HG03139 (cell line): ENCODE results near the gene HAP1.
"Not testable (repeated sequence)": the region's sequence is repeated elsewhere in the genome, so short reads cannot be mapped to it uniquely, and the experiment has no call there.

ENCODE experiments used
- ATAC-seq: cut with Tn5 transposase; IDR thresholded peaks from one replicate; pipeline ENCODE4 v1.9.1; 2021; ENCODE audit not compliant: unreplicated experiment

HAP1 gene

DNA sequence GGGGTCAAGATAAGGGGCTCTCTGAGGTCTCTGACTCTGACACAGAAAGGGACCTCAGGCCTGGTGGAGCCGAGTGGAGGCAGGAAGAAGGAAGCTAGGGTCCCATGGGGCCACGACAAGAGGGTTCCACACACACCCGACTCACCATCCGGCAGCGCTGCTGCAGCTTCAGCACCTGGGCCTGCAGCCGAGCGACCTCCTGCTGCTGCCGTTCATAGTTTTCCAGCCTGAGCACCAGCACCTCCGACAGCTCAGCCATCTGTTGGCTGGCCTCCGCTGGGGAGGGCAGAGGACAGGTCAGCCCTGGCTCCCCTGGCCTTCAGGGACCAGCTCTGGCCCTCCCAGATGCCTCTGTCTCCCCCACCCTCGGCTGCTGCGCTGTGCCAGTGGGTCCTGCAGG is 6.4 kb downstream of the HAP1 start:
- no peak for ATAC-seq

- no peak for ATAC-seq
Measured at GRCh38 chr17:41725134-41725533, 9.3 kb downstream of the HAP1 start.

DNA sequence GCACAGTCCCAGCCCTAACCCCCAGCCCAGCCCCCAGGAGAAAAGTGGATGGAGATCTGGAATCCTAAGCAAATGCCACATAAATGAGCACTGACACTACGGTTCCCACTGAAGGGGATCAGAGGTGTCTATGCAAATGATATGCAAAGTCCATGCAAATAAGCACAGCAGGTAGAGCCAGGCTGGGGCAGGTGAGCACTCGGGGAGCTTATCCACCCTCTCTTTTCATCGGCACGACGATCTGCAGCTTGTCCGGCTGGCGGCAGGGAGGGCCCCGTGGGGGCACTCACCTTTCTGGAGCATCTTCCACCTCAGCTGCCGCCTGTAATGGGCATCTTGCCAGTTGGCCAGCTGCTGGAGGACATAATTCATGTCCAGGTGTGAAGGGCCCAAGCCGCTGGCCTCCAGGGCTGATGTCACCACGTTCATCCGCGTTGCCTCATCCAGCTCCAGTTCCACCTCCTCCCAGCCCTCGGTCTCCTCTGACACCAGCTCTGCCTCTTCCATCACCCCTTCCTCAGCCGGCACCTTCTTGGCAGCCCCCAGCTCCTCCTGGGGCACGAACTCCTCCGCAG is 9.9 kb downstream of the HAP1 start:
- no peak for ATAC-seq

GRCh38 chr17:41723801-41724475 is 10.5 kb downstream of the HAP1 start:
- no peak for ATAC-seq

DNA sequence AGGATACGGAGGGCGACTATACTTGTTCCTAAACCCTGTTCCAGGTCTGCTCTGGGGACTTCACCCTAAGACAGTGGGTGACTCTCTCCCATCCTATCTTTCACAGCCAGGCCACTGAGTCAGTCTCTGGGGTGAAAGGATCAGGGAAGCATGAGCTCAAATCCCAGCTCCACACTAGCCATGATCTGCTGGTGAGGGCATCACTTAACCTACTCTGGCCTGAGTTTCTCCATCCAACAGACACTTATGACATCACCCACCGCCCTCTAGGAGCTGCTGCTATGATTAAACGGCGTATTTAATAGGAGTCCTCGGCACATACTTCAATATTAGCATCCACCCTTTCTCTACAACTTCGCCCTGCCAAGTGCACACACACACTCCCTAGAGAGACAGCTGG is 12.2 kb downstream of the HAP1 start:
- ATAC-seq: no peak

GRCh38 chr17:41718287-41718645 is 16.2 kb downstream of the HAP1 start:
- ATAC-seq: no peak

DNA sequence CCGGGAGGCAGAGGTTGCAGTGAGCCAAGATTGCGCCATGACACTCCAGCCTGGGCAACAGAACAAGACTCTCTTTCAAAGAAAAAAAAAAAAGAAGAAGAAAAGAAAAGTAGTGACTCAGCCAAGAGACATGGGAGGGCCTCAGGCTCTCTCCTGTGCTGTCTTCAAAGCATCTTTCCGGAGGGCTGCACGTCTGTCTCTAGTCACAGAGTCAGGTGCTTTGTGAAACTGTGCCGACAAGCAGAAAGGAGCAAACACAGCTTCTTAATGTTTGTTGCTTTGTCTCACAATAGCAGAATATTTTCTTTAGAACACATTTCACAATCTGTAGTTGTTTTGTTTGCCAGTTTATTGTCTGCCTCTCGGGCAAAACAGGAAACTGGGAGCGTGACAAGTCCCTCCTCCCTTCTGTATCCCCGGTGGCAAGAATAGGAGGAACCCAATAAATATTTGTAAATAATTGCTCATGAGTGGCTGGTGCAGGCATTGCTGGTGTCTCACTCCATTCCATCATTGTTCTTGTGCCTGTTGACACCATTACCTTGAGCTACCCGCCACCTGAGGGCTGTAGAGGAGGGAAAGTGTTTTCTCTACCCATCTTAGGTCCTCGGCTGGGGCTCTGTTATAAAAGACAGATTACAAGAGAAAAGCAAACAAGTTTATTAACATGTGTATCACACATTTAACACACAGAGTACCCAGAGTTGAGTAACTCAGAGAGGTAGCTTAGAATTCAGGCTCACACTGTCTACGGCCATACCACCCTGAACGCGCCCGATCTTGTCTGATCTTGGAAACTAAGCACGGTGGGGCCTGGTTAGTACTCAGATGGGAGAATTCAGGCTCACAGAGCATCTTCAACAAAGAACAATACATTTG is 16.8 kb downstream of the HAP1 start:
- no peak for ATAC-seq

DNA sequence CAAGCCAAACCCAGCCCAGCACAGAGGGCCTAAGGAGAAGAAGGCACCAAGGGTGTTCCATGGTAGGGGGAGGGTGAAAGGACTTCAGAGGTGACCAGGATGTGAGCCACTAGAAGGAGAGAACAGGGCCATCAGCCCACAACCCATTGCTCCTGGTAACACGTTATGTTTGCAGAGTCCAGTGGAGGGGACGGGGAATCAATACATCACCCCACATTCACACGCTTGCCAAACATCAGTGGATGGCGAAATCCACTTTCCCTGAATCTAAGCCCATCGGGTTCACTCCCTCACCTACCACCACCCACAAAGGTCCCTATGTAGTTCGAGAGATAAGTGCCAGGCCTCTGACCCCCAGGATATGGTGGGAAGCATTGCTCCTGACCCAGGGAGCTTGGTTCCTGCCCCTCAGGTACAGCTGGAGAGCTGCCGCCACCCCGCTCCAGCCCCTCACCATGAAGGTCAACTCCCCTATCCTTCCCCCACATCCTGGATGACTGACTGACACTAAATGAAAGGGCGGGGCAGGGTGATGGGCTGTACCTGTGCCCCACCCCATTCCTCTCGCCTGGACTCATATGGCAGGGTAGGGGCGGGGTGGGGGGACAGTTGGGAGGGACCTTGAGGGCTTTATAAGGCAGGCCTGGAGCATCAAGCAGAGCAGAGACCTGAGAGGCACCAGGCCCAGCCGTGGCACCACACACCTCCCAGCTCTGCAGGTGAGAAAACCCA is 22.6 kb downstream of the HAP1 start, which contains the start of gene GAST:
TSS of gene GAST (plus strand) at position 663 of the 732 bp plus-strand sequence. CDS start 3,106 bp downstream, outside the sequence.
- ATAC-seq: no peak

DNA sequence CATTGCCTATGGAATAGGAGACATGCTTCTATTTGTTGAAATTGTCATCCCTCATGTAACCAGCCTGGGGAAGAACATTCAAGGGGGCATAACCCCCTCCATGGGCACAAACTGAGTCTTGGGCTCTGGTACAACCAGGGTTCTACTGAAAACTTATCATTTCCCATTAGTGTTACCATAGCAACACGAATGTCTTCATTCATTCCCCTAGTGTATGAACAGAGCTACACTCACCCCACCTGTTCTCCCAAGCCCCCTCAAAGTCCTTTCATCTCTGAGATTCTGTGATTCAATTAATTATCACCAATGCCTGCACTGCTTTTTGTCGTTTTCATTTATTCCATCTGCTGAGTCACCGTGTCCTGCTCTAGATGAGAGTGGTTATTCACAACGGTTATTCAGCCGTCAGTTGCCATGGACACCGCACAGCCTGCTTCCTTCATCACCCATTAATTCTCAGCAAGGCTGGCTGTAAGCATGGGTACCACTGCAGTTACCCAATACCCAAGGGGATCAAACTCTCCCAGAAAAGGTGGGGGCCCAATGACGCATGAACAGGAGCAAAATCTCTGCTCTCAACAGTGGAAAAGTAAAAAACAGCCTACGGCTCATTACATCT is 23.9 kb downstream of the HAP1 start:
- no peak for ATAC-seq

DNA sequence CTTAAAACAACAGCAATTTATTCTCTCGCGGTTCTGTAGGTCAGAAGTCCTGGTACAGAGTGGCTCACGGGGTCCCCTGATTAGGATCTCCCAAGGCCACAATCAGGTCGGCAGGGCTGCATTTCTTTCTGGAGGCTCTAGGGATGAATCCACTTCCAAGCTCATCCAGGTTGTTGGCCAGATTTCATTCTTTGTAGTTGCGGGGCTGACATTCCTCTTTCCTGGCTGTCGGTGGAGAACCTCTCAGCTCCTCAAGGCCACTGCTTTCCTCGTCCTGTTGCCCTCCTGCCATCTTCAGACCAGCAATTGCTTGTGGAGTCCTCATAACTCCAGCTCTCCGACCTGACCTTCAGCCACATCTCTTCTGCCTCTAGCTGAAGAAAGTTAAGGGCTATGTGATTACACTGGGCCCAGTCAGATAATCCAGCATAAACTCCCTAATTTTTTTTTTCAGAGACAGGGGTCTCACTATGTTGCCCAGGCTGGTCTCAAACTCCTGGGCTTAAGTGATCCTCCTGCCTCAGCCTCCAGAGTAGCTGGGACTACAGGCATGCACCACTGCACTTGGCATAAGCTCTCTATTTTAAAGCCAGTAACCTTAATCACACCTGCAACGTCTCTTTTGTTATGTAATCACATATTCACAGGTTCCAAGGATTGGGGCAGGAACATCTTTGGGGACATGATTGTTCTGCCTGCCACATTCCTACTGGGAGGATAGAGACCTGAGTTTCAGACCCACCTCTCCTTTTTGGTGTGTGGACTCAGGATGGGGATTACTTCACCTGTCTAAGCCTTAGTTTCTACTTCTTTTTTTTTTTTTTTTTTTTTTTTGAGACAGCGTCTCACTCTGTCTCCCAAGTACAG is 26.4 kb downstream of the HAP1 start:
- ATAC-seq: no peak

GRCh38 chr17:41705271-41705991 is 29.0 kb downstream of the HAP1 start:
- no peak for ATAC-seq

DNA sequence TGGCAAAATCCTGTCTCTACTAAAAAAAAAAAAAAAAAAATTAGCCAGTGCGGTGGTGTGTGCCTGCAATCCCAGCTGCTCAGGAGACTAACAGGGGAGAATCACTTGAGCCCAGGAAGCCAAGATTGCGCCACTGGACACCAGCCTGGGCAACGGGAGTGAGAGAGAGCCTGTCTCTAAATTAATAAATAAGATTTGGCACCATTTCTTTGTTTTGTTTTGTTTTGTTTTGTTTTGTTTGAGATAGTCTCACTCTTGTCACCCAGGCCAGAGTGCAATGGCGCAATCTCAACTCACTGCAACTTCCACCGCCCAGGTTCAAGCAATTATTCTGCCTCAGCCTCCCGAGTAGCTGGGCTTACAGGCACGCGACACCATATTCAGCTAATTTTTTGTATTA is 31.7 kb downstream of the HAP1 start:
- no peak for ATAC-seq

DNA sequence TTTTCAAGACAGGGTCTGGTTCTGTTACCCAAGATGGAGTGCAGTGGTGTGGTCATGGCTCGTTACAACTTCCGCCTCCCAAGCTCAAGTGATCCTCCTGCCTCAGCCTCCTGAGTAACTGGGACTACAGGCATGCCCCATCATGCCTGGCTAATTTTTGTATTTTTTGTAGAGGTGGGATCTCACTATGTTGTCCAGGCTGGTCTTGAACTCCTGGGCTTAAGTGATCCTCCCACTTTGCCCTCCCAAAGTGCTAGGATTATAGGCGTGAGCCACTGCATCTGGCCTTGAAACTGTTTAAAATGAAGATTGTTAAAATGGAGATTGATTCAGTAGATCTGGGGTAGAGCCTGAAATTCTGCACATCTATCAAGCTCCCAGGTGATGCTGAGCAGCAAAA is 33.6 kb downstream of the HAP1 start:
- not testable (repeated sequence) for ATAC-seq

- no peak for ATAC-seq
Measured at GRCh38 chr17:41697122-41697962, 37.1 kb downstream of the HAP1 start.

DNA sequence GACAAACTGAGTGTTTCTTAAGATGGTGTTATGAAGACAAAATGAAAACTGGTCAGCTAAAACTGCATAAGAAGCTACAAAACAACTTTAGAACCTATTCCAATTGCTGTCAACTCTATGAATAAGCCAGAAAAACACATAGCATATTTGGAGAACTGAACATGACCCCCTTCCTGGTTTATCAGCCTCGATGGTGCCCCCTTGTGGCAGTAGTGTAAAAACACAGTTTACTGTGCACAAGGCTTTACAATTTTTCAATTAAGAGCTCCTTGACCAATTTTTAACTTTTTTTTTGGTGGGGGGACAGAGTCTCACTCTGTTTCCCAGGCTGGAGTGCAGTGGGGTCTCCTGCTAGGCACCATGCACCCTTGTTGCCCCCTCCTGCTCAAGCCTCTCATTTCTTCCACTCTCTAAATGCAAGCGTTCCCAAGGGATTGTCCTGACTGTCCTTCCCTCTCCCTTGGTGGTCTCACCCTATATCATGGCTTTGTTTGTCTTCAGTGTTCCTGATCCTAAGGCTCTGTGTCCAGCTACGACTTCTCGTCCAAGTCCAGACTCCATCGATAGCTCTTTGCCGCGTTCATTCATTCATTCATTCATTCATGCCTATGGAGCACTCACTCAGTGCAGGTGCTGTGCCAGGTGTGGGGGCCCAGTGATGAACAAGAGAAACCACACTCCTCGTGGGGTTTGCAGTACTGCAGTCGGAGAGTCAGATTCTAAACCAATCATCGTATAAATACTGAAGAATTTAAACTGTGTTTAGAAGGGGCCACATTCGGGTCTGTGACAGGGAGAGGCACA is 38.3 kb downstream of the HAP1 start:
- ATAC-seq: no peak

- no peak for ATAC-seq
Measured at GRCh38 chr17:41695134-41695661, 39.2 kb downstream of the HAP1 start.
